Fibroblast of pulmonary artery (primary cell): ENCODE results near the gene NUFIP1.
"Not testable (repeated sequence)": the region's sequence is repeated elsewhere in the genome, so short reads cannot be mapped to it uniquely, and the experiment has no call there.

ENCODE experiments used
- DNase-seq: peaks from one replicate; pipeline ENCODE4 v3.0.0-alpha.2; 2010; ENCODE audit warnings: low read depth
- H3K4me3 ChIP-seq: replicated peaks from 2 replicates; pipeline ENCODE4 v1.5.1; 2011; ENCODE audit warnings: low read depth, mild to moderate bottlenecking, control low read depth, low read length, moderate library complexity
- CTCF ChIP-seq: IDR thresholded peaks from 2 replicates; pipeline ENCODE4 v1.5.1; 2011; ENCODE audit warnings: mild to moderate bottlenecking, control low read depth, low read length, inconsistent platforms; ENCODE audit errors: missing control alignments

Gene NUFIP1

GRCh38 chr13:44952671-44953070, 36.6 kb downstream of the NUFIP1 start:
- H3K4me3 ChIP-seq, result no peak overlapping the region
- no peak for TF ChIP-seq CTCF
- DNase-seq, result no peak

GRCh38 chr13:44951184-44951583, 38.1 kb downstream of the NUFIP1 start:
- H3K4me3 ChIP-seq, result no peak overlapping the region
- no peak for DNase-seq
- TF ChIP-seq CTCF, result no peak

- not testable (repeated sequence) for DNase-seq, H3K4me3 ChIP-seq
These were observed 45.9 kb downstream of the NUFIP1 start for GRCh38 chr13:44943411-44943810.

GRCh38 chr13:44938854-44939253, 50.4 kb downstream of the NUFIP1 start:
- TF ChIP-seq CTCF, result no peak
- no peak for DNase-seq
- no peak overlapping the region for H3K4me3 ChIP-seq

- no peak for TF ChIP-seq CTCF
- no peak overlapping the region for H3K4me3 ChIP-seq
- no peak for DNase-seq
These were observed 53.0 kb downstream of the NUFIP1 start for GRCh38 chr13:44936246-44936645.

GRCh38 chr13:44934724-44935123, 54.5 kb downstream of the NUFIP1 start:
- no peak for TF ChIP-seq CTCF
- DNase-seq, result peak; percentile 72
- H3K4me3 ChIP-seq, result no peak overlapping the region

GRCh38 chr13:44932850-44933251, 56.4 kb downstream of the NUFIP1 start:
- DNase-seq, result peak; percentile 92
- no peak for TF ChIP-seq CTCF

More at GRCh38 chr13:44932850-44933251, 56.4 kb downstream of the NUFIP1 start:
- H3K4me3 ChIP-seq, result no peak overlapping the region
